Stimulated activated CD4-positive, alpha-beta T cell treated with anti-CD3 and anti-CD28 coated beads, Interleukin-1b, Interleukin-23, amount 100 ng/mL, for 24 hours (primary cell): ENCODE results near the gene C15orf40.
"Not testable (repeated sequence)": the region's sequence is repeated elsewhere in the genome, so short reads cannot be mapped to it uniquely, and the experiment has no call there.

Experiments used
- DNase-seq, 4 experiments: peaks; one replicate each; pipeline ENCODE4 v3.0.0-alpha.2; 2020; ENCODE audit warnings: low read depth in 4 of 4, low spot score in 1 of 4

The C15orf40 gene

GRCh38 chr15:83011271-83012075 lies at the start of gene C15orf40:
C15orf40 (minus strand) TSS chr15:83011639; CDS start chr15:83011607, 32 bp downstream.
- DNase-seq = peak; percentile 59 to 85 (median 70)

DNA sequence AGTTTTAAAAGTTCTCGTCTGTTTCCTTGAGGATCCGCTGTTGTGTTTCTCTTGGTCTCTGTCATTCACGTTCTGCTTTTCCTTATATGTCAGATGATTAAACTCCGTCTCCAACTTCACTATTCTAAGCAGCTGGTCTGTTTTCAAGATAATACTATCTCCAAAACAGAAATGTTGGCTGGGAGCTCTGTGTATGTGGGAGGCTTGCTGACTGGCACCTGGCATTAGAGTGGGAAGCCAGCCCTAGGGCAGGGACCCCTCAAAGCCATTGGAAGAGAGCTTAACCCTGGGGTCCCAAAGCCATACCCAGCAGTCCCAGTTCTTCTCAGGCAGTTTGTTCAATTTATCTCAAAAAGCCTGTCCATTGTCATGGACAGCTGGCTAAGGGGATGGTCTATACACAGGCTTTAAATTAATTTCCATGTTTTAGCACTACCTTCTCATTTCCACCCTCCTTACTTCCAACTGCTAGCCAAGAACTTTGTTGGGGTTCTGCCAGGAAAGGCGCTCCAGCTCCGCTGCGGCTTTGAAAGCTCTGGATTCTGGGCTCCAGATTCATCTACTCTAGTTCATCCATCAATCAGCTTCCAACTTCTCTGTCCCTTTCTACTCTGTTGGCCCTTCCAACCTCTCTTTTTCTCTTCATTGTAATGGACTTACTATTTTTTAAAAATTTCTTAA lies 46.4 kb upstream of the C15orf40 start:
- no peak for DNase-seq

DNA sequence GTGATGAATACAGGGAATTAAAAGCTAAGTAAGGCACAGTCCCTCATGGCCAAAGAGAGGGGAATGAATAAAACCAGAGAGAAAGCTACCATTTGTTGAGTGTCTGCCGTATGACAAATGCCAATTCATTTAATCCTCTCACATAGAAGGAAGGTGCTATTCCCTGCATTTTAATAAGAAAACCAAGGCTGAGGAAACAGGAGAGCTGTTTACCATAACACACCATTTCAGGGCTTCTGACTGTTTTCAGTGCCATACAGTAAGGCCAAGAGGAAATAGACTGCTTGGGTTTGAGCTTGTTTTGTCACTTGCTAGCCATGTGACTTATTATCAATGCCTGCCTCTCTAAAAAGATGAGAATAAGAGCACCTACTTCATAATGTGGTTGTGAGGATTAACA lies 45.6 kb upstream of the C15orf40 start:
- DNase-seq = no peak

DNA sequence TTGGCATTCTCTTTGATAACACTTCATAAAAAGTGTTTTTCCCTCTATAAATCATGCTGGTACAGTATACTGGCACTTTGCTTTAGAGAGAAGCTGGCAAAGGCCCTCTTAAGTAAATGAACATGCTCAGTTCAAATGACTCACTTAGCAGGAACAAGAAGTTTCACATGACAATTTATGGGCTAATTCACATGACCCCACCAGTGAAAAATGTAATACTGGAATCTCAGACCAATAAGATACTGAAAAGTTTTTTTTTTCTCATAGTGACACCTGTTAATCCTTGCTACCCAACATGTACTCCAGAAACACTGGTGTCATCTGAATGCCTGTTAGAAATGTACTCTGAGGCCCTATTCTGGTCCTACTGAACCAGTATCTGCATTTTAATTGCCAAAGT lies 41.7 kb upstream of the C15orf40 start:
- no peak for DNase-seq

GRCh38 chr15:83046558-83047127 lies 35.2 kb upstream of the C15orf40 start:
- DNase-seq = no peak

DNA sequence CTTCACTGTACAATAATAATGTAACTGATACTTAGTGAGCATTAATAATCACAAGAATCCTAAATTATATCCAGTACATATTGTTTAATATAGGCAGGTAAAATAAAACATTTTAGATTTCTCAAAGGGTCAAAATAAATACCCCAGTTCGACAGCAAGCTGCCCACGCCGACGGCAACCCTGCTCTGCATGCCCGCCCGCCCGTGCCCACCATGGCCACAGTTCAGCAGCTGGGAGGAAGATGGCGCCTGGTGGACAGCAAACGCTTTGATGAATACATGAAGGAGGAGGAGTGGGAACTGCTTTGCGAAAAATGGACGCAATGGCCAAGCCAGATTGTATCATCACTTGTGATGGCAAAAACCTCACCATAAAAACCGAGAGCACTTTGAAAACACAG lies 32.7 kb upstream of the C15orf40 start:
- DNase-seq = no peak

- no peak for DNase-seq
These were observed 27.8 kb upstream of the C15orf40 start for GRCh38 chr15:83039206-83039605.

DNA sequence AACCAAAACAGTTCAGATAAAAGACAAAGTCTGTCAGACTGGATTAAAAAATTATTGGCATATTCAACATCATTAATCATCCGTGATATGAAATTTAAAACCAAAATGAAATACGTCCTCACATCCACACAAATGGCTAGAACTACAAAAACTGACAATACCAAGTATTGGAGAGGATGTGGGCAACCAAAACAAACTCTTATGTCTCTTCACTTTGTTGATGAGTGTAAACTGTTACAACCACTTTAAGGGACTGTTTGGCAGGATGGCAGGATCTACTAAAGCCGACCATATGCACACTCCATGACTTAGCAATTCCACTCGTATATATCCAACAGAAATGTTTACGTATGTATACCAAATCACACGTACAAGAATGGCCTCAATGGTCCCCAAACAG lies 24.8 kb upstream of the C15orf40 start:
- DNase-seq = no peak

DNA sequence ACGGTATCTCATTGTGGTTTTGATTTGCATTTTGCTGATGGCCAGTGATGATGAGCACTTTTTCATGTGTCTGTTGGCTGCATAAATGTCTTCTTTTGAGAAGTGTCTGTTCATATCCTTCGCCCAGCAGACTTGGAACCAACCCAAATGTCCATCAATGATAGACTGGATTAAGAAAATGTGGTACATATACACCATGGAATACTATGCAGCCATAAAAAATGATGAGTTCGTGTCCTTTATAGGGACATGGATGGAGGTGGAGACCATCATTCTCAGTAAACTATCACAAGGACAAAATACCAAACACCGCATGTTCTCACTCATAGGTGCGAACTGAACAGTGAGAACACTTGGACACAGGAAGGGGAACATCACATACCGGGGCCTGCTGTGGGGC lies 19.8 kb upstream of the C15orf40 start:
- DNase-seq = not testable (repeated sequence)

DNA sequence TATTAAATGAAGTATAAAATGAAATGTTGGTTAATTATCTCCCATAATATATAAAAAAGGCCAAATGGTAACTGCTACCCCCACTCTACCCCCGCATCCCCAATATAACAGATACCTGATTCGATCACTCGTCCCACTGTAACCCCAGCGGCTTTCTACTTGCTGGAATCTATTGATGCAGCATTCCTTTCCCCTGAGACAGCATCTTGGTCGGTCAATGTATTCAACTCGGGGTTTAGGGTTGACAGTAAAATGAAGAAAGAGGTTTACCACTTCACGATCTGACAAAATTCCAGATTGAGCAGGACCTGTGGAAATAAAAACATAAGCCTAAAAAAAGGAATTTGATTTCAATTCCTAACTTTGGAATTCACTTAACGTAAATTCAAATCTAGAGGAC lies 18.6 kb upstream of the C15orf40 start:
- DNase-seq = no peak

- DNase-seq = no peak
These were observed 7.0 kb upstream of the C15orf40 start for GRCh38 chr15:83018436-83018835.

DNA sequence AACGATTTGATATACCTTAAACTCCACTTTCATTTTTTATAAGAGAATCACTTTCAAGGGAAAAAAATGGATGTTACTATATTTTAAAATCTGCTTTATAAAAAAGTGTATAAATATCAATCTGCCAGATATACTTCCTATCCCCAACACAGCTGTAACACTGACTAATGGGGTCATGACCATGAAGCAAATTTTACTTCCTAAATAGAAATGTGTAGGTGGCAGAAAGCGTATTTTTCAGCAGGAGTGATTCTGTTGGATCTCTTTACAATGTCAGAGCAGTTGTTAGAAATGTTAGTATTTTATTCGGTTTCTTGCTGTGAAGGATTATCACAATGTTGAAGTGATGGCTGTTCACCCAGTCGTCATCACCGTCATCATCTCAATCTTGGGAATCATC lies 5.5 kb upstream of the C15orf40 start:
- no peak for DNase-seq

- no peak for DNase-seq
These were observed 3.9 kb upstream of the C15orf40 start for GRCh38 chr15:83015361-83015760.

- DNase-seq = no peak
These were observed 2.8 kb upstream of the C15orf40 start for GRCh38 chr15:83014205-83014653.

GRCh38 chr15:83012636-83013035 lies 1.2 kb upstream of the C15orf40 start:
- DNase-seq = no peak

DNA sequence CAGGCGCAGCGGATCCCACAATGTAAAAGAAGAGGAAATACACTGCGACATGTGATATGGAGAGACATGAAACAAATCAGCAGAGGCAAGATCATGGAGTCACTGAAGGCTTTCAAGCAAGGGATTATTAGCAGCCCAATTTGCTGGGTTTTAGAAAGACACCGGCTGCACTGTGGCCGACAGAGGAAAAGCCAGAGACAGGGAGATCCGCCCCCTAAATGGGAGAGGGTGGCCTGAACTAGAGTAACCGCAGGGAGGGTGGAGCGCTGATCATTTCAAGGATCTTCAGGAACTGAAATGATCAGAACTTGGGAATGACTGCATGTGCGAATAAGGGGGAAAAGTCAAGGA lies 612 bp upstream of the C15orf40 start:
- no peak for DNase-seq

DNA sequence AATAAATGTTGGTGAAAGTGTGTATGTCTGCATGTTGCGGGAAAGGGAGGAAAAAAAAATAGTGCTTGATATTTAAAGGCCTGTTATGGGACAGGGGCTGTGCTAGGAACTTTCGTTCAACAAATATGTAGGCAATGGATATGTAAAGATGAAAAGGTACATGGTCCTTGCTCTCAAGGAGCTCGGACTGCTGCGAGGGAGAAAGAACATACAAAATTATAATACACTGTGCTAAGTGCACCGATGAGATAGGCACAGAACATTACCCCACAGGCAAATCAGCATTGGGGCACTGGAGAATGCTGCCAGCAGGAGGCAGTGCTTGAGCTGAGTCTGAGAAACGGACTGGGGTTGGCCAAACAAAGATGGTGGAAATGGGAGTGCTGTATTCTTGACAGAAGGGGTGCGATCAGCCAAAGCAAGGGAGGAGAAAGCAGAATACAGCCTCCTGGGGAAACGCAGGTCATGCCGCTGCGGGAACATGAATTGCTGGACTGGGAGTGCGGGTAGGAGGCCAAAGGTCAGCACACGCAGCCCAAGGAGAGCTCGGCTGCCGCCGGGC lies 649 bp downstream of the C15orf40 start:
- DNase-seq = peak; percentile 45 to 72 (median 62)

DNA sequence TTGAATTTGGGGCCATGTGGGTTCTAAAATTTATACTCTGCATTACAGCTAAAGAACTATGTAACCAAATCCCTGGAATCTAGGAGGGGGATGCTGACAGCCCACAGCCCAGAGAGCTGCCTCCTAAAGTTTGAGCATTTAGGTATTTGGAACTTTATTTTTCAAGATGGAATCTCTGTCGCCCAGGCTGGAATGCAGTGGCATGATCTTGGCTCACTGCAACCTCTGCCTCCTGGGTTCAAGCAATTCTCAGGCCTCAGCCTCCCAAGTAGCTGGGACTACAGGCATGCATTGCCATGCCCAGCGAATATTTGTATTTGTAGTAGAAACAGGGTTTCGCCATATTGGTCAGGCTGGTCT lies 10.8 kb downstream of the C15orf40 start:
- DNase-seq = not testable (repeated sequence)

DNA sequence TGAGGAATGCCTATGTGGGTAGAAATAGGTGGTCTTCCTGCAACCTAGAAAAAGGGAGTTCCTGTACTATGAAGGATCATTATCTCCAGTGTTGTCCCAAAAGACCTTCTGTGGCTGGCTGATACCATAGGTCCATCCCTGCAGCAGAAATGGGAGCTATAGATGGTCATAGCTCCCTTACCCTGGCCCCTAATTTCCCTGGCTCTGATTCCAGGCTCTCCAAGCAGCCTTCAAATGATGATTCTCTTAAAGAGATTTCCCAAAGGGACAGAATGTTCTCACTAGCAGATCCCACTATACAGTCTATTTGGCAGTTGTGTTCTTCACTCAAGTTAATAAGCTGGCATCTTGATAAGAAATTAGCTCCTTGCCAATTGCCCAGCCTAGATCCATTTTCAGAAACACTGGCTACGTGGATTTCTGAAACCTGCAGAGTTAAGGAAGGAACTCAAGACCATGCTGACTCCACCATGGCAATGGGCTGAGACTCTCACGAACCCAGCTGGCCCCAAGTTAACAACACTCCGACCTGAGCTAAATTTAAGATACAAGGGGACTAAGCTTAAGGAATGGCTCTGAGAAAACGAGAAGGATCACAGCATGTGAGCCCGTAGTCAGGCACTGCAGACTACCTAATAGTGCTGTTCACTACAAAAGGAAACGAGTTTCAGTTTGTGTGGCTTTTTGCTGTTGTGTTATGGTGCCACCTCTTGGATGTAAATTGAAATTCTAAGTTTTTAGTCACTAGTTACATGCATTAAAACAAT lies 11.4 kb downstream of the C15orf40 start:
- no peak for DNase-seq

DNA sequence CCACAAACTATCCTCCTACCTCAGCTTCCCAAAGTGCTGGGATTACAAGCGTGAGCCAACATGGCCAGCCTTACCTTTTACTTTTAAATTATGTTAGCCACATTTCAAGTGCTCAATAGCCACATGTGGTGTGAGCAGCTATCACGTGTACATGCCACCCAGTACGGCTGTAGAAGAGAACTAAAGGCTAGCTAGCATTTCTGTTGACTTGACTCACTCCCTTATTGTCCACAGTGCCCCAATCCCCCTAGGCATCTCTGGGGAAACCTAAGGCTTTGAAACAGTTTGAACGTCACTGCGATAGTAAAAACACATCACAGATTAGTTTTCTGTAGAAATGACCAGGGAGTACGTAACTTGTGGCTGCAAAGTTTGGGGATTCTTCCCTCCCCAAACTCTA lies 12.0 kb downstream of the C15orf40 start:
- no peak for DNase-seq

- DNase-seq = no peak
These were observed 15.5 kb downstream of the C15orf40 start for GRCh38 chr15:82995938-82996337.
